ENCODE measurements around the gene ASB3.
A peak's percentile ranks its signal among the peaks of the same experiment; 100 is the strongest.
"Not testable (repeated sequence)": the region's sequence is repeated elsewhere in the genome, so short reads cannot be mapped to it uniquely, and the experiment has no call there.

The ASB3 gene, protein sequence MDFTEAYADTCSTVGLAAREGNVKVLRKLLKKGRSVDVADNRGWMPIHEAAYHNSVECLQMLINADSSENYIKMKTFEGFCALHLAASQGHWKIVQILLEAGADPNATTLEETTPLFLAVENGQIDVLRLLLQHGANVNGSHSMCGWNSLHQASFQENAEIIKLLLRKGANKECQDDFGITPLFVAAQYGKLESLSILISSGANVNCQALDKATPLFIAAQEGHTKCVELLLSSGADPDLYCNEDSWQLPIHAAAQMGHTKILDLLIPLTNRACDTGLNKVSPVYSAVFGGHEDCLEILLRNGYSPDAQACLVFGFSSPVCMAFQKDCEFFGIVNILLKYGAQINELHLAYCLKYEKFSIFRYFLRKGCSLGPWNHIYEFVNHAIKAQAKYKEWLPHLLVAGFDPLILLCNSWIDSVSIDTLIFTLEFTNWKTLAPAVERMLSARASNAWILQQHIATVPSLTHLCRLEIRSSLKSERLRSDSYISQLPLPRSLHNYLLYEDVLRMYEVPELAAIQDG

GRCh38 chr2:53786705-53787613 is at the start of gene ASB3, which contains the start of gene ERLEC1:
Gene ASB3 (minus strand): TSS chr2:53786953. CDS start chr2:53765572, 21,381 bp downstream.
Gene ERLEC1 (plus strand): TSS chr2:53787044. CDS start chr2:53787211, 167 bp downstream.
- peak; percentile 71 to 82 (median 79) for DNase-seq (ENCODE audit: low read depth in 3 of 3)

GRCh38 chr2:53829980-53830290 is 43.2 kb upstream of the ASB3 start:
- DNase-seq (ENCODE audit: low read depth in 3 of 3), result not testable (repeated sequence)

GRCh38 chr2:53829273-53829979 is 42.7 kb upstream of the ASB3 start:
- DNase-seq (ENCODE audit: low read depth in 3 of 3), result no peak

GRCh38 chr2:53828331-53828730 is 41.6 kb upstream of the ASB3 start:
- DNase-seq (ENCODE audit: low read depth in 3 of 3), result no peak

GRCh38 chr2:53827398-53828175 is 40.8 kb upstream of the ASB3 start:
- DNase-seq (ENCODE audit: low read depth in 3 of 3), result no peak

GRCh38 chr2:53826587-53827397 is 40.0 kb upstream of the ASB3 start:
- no peak for DNase-seq (ENCODE audit: low read depth in 3 of 3)

GRCh38 chr2:53826030-53826410 is 39.3 kb upstream of the ASB3 start:
- no peak for DNase-seq (ENCODE audit: low read depth in 3 of 3)

DNA sequence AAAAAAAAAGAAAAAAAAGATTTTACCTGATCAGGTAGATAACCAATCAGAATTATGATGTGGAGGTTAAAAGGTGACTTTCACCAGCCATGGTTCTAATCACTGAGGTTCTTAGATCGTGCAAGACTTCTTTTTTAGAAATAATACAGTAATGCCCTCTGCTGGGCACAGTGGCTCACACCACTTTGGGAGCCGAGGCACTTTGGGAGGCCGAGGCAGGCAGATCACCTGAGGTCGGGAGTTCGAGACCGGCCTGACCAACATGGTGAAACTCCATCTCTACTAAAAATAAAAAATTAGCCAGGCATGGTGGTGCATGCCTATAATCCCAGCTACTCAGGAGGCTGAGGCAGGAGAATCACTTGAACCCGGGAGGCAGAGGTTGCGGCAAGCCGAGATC is 36.9 kb upstream of the ASB3 start:
- DNase-seq (ENCODE audit: low read depth in 3 of 3), result not testable (repeated sequence)

- DNase-seq (ENCODE audit: low read depth in 3 of 3), result no peak
Measured at GRCh38 chr2:53821810-53822209, 35.1 kb upstream of the ASB3 start.

GRCh38 chr2:53820711-53821110 is 34.0 kb upstream of the ASB3 start:
- no peak for DNase-seq (ENCODE audit: low read depth in 3 of 3)

GRCh38 chr2:53820048-53820447 is 33.3 kb upstream of the ASB3 start:
- no peak for DNase-seq (ENCODE audit: low read depth in 3 of 3)

DNA sequence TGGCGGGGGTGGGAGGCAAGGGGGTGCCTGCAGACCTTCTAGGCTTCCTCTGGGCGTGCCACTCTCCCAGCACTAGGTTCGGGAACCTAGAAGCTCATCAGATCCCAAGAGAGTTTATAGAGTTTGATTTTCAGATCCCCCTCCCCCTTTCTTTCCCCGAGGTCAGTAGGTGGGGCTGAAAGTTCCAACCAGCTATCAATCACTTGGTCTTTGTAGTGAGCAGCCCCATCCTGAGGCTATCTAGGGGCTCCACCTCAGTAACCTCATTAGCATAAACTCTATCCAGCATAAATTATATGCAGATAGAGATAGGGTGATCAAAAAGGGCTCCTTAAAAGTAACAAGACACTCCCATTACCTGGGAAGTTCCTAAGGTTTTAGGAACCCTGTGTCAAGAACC is 32.9 kb upstream of the ASB3 start:
- DNase-seq (ENCODE audit: low read depth in 3 of 3), result no peak

GRCh38 chr2:53818854-53819435 is 32.2 kb upstream of the ASB3 start:
- DNase-seq (ENCODE audit: low read depth in 3 of 3), result no peak

GRCh38 chr2:53813151-53813550 is 26.4 kb upstream of the ASB3 start:
- DNase-seq (ENCODE audit: low read depth in 3 of 3), result no peak

DNA sequence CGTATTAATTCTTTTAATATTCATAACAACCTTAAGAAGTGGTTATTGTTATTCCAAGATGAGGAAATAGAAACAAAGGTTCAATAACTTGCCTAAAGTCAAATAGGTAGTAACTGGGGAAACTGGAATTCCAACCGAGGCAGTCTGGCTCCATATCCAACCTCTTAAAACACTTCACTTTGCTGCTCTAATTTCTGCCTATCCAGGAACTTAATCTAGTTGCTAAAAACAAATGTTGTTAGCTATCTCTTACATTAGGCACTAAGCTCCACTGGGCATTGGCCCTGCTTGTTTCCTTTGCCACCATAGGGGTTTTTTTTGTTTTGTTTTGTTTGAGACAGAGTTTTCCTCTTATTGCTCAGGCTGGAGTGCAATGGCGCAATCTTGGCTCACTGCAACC is 24.8 kb upstream of the ASB3 start:
- DNase-seq (ENCODE audit: low read depth in 3 of 3), result no peak

GRCh38 chr2:53802617-53803151 is 15.9 kb upstream of the ASB3 start:
- no peak for DNase-seq (ENCODE audit: low read depth in 3 of 3)

- DNase-seq (ENCODE audit: low read depth in 3 of 3), result no peak
Measured at GRCh38 chr2:53801547-53801946, 14.8 kb upstream of the ASB3 start.

DNA sequence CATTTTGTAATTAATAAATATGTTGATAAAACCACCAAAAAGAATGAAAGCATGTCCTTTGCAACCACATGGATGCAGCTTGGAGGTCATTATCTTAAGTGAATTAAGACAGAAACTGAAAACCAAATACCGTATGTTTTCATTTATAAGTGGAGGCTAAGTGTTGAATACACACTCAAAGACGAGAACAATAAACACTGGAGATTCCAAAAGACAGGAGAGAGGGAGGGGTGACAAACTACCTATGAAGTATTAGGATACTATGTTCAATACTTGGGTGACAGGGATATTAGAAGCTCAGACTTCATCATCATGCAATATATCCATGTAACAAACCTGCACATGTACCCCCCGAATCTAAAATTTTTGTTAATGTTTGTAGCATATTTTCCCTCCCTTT is 7.1 kb upstream of the ASB3 start:
- DNase-seq (ENCODE audit: low read depth in 3 of 3), result no peak

GRCh38 chr2:53793261-53793660 is 6.5 kb upstream of the ASB3 start:
- no peak for DNase-seq (ENCODE audit: low read depth in 3 of 3)

Data from stimulated activated CD4-positive, alpha-beta T cell treated with anti-CD3 and anti-CD28 coated beads, TNF-alpha, amount 100 ng/mL, for 48 hours (primary cell).